ENCODE results near the gene TTC14. TPM values are rescaled to one million over a fixed set of nuclear protein-coding genes. Genes with fewer than 3 reads are reported as not detected.

TTC14 gene
- total and polyA plus RNA-seq, 4 donors = 5.3 to 34.5 (median 13.2) TPM

DNA sequence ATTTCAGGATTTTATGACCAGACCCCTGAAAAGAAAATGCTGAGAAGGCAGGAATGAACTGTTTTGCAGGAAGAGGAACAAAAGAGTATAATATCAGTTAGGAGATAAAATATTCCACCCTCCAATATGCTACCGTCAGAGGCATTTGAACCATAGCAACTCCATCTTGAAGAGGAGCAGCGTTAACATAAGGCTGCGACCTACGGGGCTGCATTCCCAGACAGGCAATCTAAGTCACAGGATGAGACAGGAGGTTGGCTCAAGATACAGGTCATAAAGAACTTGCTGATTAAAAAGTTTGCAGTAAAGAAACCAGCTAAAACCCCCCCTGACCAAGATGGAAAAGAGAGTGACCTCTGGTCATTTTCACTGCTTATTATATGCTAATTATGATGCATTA, 54.4 kb downstream of the TTC14 start (continued):
- TF ChIP-seq, protein P1, sequence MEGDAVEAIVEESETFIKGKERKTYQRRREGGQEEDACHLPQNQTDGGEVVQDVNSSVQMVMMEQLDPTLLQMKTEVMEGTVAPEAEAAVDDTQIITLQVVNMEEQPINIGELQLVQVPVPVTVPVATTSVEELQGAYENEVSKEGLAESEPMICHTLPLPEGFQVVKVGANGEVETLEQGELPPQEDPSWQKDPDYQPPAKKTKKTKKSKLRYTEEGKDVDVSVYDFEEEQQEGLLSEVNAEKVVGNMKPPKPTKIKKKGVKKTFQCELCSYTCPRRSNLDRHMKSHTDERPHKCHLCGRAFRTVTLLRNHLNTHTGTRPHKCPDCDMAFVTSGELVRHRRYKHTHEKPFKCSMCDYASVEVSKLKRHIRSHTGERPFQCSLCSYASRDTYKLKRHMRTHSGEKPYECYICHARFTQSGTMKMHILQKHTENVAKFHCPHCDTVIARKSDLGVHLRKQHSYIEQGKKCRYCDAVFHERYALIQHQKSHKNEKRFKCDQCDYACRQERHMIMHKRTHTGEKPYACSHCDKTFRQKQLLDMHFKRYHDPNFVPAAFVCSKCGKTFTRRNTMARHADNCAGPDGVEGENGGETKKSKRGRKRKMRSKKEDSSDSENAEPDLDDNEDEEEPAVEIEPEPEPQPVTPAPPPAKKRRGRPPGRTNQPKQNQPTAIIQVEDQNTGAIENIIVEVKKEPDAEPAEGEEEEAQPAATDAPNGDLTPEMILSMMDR (IDR thresholded peaks at IDR 0.05; ENCODE audit: low read depth, low read length, missing input control) = no peak
- TF ChIP-seq FOXA1 (IDR thresholded peaks at IDR 0.05) = no peak

DNA sequence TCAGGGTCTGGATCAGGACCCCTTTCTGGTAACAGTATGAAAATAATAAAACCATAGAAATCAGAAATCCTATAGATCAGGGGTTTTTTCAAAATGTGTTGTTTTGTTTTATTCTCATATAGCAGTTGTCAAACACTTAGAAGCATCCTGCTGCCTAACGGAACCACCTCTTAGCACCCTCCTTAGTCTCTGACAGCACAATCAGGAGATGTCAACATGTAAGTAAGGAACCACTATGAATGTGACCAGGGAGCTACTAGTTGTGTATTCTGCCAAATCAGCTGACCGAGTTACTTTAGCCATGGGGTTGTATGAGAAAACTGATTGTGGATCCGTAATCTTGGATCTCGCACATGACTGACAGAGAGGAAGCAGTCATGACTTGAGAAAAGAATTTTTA, 55.1 kb downstream of the TTC14 start:
- Histone ChIP-seq H3K9ac (ENCODE audit: low read depth in 1 of 2, low read length in 2 of 2) (no peak overlapping the region), H3K27me3 (ENCODE audit: control insufficient read depth in 4 of 4, insufficient read depth in 4 of 4, low read length in 3 of 4) (peaks cover 0 to 3% (median 0%) of the 10 kb centered on the region in 4 donors), H3K4me3 (ENCODE audit: low read depth in 1 of 3, low read length in 3 of 3) (no peak overlapping the region), H3K9me3 (ENCODE audit: control insufficient read depth in 4 of 4, low read length in 3 of 4) (no peaks in the 10 kb centered on the region), H3K4me1 (ENCODE audit: control insufficient read depth in 4 of 4, insufficient read depth in 4 of 4, low read length in 3 of 4) (no peaks in the 10 kb centered on the region), H3K36me3 (ENCODE audit: control insufficient read depth in 4 of 4, insufficient read depth in 3 of 4, low read depth in 1 of 4, low read length in 3 of 4) (peaks cover 0 to 2% (median 0%) of the 10 kb centered on the region in 4 donors), H3K27ac (ENCODE audit: low read depth in 1 of 2, low read length in 2 of 2) (no peak overlapping the region)
- TF ChIP-seq HNF4A (conservative IDR thresholded peaks at IDR 0.05) (no peak), TAF1 (conservative IDR thresholded peaks at IDR 0.05) (no peak), SP1 (IDR thresholded peaks at IDR 0.05) (no peak), HNF4G (IDR thresholded peaks at IDR 0.05) (no peak), EGR1 (IDR thresholded peaks at IDR 0.05; ENCODE audit: low read depth in 2 of 2) (no peak)
- TF ChIP-seq, protein P2, sequence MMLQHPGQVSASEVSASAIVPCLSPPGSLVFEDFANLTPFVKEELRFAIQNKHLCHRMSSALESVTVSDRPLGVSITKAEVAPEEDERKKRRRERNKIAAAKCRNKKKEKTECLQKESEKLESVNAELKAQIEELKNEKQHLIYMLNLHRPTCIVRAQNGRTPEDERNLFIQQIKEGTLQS (IDR thresholded peaks at IDR 0.05) = no peak
- no peak for DNase-seq (ENCODE audit: low spot score)
- 63% methylated on average over 4 of the region's 4 CpGs for WGBS

Small RNA genes lying within 50 kb of the gene (small RNA-seq; reads per million reads assigned to genes)
- gene AC068298.1 = not detected
- not detected for gene RNU6-486P

Other genes with a start within 250 kb of the TTC14 start
- gene CCDC39, start 77.3 kb downstream of the TTC14 start, total RNA-seq = under 1 TPM in 1 of 2 donors, not detected in 1; under 0.01 TPM
- under 1 TPM in 1 of 2 donors, not detected in 1; 0.08 TPM for gene CCDC39, start 77.3 kb downstream of the TTC14 start, polyA plus RNA-seq